RCC 7860 (cell line): Measurements from ENCODE around the gene PFDN4.

Experiments
- DNase-seq: peaks from one replicate; pipeline ENCODE4 v3.0.0-alpha.2; 2015; ENCODE audit warnings: low spot score
- FAIRE-seq: peaks from 2 replicates; lab custom pipeline; 2012; peaks lifted over from hg19 to GRCh38; lab: Jason Lieb, UNC

PFDN4 gene

GRCh38 chr20:54207743-54208547 lies at the start of gene PFDN4:
Gene PFDN4 (plus strand): TSS chr20:54208087. CDS start chr20:54208101, 14 bp downstream.
- FAIRE-seq (no peak), DNase-seq (peak; percentile 72)

- FAIRE-seq = no peak
- no peak for DNase-seq
Measured at GRCh38 chr20:54158226-54158625, 49.7 kb upstream of the PFDN4 start.

- DNase-seq (no peak), FAIRE-seq (no peak)
Measured at GRCh38 chr20:54158856-54159418, 49.0 kb upstream of the PFDN4 start.

- DNase-seq = no peak
- FAIRE-seq = no peak
Measured at GRCh38 chr20:54160065-54161007, 47.6 kb upstream of the PFDN4 start.

- FAIRE-seq = no peak
Measured at GRCh38 chr20:54161008-54161820, 46.7 kb upstream of the PFDN4 start.

GRCh38 chr20:54161821-54162149 lies 46.1 kb upstream of the PFDN4 start:
- no peak for FAIRE-seq

More at GRCh38 chr20:54161008-54161820, 46.7 kb upstream of the PFDN4 start:
- no peak for DNase-seq

GRCh38 chr20:54162378-54163009 lies 45.4 kb upstream of the PFDN4 start:
- DNase-seq (no peak), FAIRE-seq (no peak)

More at GRCh38 chr20:54161821-54162149, 46.1 kb upstream of the PFDN4 start:
- no peak for DNase-seq

GRCh38 chr20:54163402-54163801 lies 44.5 kb upstream of the PFDN4 start:
- FAIRE-seq = no peak
- no peak for DNase-seq

- no peak for FAIRE-seq
- DNase-seq = no peak
Measured at GRCh38 chr20:54165014-54165413, 42.9 kb upstream of the PFDN4 start.

- DNase-seq (no peak), FAIRE-seq (no peak)
Measured at GRCh38 chr20:54165803-54166202, 42.1 kb upstream of the PFDN4 start.

- DNase-seq (no peak), FAIRE-seq (no peak)
Measured at GRCh38 chr20:54166987-54167662, 40.8 kb upstream of the PFDN4 start.

GRCh38 chr20:54167909-54168872 lies 39.7 kb upstream of the PFDN4 start:
- DNase-seq (peak; percentile 72), FAIRE-seq (no peak)

- no peak for FAIRE-seq
- DNase-seq = no peak
Measured at GRCh38 chr20:54168961-54169862, 38.7 kb upstream of the PFDN4 start.

GRCh38 chr20:54170026-54170471 lies 37.8 kb upstream of the PFDN4 start:
- FAIRE-seq (no peak), DNase-seq (no peak)

- DNase-seq = no peak
- FAIRE-seq = no peak
Measured at GRCh38 chr20:54170963-54171362, 36.9 kb upstream of the PFDN4 start.

- DNase-seq = no peak
- no peak for FAIRE-seq
Measured at GRCh38 chr20:54172532-54172855, 35.4 kb upstream of the PFDN4 start.

- DNase-seq = no peak
- FAIRE-seq = no peak
Measured at GRCh38 chr20:54172856-54173652, 34.8 kb upstream of the PFDN4 start.
